PFSK-1 (cell line): ENCODE measurements around the gene KCNIP4.

Source experiments
- FOXP2 ChIP-seq: optimal IDR thresholded peaks from 2 replicates; pipeline ENCODE3; 2011; ENCODE audit warnings: borderline replicate concordance, control low read depth, inconsistent platforms; ENCODE audit not compliant: insufficient read depth; ENCODE audit errors: extremely low read length, extremely low read depth
- POLR2AphosphoS5 ChIP-seq: IDR thresholded peaks from 2 replicates; pipeline ENCODE4 v1.6.1; 2012; ENCODE audit warnings: low read depth, mild to moderate bottlenecking, control low read depth, low read length, moderate library complexity
- SIN3A ChIP-seq: IDR thresholded peaks from 2 replicates; pipeline ENCODE4 v1.6.1; 2012; ENCODE audit warnings: mild to moderate bottlenecking, low read length, moderate library complexity, borderline replicate concordance; ENCODE audit not compliant: insufficient read depth
- TAF1 ChIP-seq: IDR thresholded peaks from 2 replicates; pipeline ENCODE4 v1.6.1; 2012; ENCODE audit warnings: low read length, control low read depth, borderline replicate concordance; ENCODE audit not compliant: insufficient read depth
- TF ChIP-seq, protein P1 (sequence below), 2 experiments: IDR thresholded peaks; 2 replicates each; pipeline versions ENCODE4 v1.6.1 to v1.8.0; 2011 to 2012; ENCODE audit warnings: low read depth in 2 of 2, low read length in 2 of 2, control low read depth in 1 of 2, inconsistent platforms in 1 of 2, mild to moderate bottlenecking in 1 of 2, moderate library complexity in 1 of 2; ENCODE audit not compliant: insufficient read depth in 1 of 2

KCNIP4 gene

DNA sequence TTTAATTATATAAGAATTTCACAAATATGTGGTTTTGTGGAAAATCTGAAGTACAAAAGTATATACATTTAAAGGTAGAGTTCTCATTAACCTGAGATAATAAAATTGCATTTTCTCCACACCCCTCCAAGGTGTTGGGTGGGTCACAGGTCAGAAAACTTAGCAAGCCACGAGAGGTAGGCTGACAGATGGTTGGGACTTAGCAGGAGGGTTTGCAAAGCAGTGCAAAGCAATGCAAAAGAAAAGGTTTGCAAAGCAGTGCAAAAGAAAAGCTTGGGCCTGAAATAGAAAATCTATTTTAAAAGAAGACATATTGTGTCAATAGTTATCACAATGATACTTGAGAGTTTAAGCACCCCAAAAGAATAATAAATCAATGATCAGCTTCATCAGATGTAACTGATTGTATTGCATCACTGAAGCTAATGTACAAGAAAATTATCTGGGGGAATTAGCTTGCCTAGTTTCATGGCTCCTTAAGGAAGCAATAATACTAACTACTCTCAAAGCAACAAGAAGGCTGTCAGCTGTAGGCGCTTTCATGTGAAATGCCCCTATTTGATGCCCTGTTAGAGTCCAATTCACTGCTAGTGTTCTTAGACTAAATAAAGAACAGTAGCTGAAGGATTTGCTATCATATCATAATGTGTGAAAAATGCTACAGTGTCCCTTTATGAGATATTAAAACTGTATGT is 319.5 kb downstream of the KCNIP4 start:
- TF ChIP-seq, protein P1, sequence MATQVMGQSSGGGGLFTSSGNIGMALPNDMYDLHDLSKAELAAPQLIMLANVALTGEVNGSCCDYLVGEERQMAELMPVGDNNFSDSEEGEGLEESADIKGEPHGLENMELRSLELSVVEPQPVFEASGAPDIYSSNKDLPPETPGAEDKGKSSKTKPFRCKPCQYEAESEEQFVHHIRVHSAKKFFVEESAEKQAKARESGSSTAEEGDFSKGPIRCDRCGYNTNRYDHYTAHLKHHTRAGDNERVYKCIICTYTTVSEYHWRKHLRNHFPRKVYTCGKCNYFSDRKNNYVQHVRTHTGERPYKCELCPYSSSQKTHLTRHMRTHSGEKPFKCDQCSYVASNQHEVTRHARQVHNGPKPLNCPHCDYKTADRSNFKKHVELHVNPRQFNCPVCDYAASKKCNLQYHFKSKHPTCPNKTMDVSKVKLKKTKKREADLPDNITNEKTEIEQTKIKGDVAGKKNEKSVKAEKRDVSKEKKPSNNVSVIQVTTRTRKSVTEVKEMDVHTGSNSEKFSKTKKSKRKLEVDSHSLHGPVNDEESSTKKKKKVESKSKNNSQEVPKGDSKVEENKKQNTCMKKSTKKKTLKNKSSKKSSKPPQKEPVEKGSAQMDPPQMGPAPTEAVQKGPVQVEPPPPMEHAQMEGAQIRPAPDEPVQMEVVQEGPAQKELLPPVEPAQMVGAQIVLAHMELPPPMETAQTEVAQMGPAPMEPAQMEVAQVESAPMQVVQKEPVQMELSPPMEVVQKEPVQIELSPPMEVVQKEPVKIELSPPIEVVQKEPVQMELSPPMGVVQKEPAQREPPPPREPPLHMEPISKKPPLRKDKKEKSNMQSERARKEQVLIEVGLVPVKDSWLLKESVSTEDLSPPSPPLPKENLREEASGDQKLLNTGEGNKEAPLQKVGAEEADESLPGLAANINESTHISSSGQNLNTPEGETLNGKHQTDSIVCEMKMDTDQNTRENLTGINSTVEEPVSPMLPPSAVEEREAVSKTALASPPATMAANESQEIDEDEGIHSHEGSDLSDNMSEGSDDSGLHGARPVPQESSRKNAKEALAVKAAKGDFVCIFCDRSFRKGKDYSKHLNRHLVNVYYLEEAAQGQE (IDR thresholded peaks at IDR 0.05; ENCODE audit: insufficient read depth in 1 of 2, low read depth in 2 of 2, low read length in 2 of 2): no peak
- TF ChIP-seq POLR2AphosphoS5: no peak
- no peak for TF ChIP-seq TAF1
- no peak for TF ChIP-seq FOXP2
- TF ChIP-seq SIN3A: no peak

DNA sequence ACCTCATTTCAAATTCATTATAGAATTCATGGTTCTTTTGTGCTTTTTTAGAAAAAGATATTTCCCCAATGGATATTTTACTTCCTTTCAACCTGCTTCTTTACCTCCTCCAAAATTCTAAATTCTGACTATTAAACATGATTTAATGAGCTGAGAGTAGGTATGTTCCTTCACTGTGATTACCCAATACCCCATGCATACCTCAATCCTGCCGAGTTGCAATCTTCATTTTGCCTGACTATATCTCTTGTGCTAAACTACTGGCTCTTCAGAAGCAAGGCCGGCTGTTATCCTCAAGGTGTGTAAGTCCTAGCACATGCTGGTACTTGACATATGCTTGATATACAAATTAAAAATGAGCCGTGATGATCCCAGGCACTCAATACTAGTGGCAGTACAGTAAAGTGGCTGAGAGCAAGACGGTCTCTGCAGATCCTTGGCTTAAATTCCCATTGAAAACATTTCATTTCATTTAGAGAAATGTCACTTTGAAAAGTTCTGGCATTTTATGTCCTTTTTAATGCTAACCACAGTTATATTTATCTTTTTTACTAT is 320.4 kb downstream of the KCNIP4 start:
- TF ChIP-seq SIN3A: no peak
- no peak for TF ChIP-seq TAF1
- TF ChIP-seq, protein P1 (IDR thresholded peaks at IDR 0.05; ENCODE audit: insufficient read depth in 1 of 2, low read depth in 2 of 2, low read length in 2 of 2): no peak

DNA sequence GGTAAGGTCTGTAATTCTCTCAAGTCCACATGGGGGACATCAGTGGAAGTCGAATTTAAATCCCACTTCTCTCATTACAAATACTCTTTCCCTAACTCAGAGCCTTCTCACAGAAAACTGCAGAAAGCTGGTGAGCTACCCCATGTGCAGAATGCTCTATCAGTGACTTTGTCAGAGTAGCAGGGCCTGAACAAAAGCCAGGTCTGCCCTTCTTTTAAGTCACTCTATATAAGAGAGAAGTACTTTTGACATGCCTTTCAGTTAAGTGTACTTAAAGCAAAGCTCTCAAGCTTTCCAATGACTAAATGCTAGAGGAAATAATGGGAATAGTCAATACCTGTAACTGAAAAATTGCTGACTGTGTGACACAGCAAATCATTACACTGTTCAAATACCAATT is 323.1 kb downstream of the KCNIP4 start:
- TF ChIP-seq, protein P1 (IDR thresholded peaks at IDR 0.05; ENCODE audit: insufficient read depth in 1 of 2, low read depth in 2 of 2, low read length in 2 of 2): no peak
- no peak for TF ChIP-seq SIN3A
- no peak for TF ChIP-seq TAF1
- TF ChIP-seq FOXP2: no peak
- TF ChIP-seq POLR2AphosphoS5: no peak

DNA sequence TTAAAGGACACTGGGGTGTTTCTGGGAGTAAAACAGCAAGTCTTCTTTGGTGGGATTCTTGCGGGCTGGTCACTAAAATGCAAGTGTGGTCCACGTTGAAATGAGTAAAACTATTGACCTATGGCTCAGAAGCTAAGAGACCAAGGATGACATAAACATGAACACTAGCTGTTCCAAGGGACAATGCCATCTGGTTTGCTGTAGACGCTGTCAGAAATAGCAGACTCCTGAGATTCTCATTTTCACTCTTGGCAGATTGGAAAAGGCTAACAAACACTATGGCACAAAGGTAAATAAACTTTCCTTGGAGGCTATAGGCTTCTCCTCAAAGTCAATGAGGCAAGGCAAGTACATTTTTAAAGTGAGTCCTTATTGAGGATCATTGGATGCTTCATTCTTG is 343.6 kb downstream of the KCNIP4 start:
- TF ChIP-seq FOXP2 (no peak), TAF1 (no peak), SIN3A (no peak), POLR2AphosphoS5 (no peak)
- TF ChIP-seq, protein P1 (IDR thresholded peaks at IDR 0.05; ENCODE audit: insufficient read depth in 1 of 2, low read depth in 2 of 2, low read length in 2 of 2): no peak
